HG03378 (cell line): Measurements from ENCODE around the gene GPR146.

Source experiments
- ATAC-seq: cut with Tn5 transposase; IDR thresholded peaks from one replicate; pipeline ENCODE4 v1.9.1; 2021; ENCODE audit warnings: mild to moderate bottlenecking, moderate library complexity; ENCODE audit not compliant: unreplicated experiment

GPR146 gene

DNA sequence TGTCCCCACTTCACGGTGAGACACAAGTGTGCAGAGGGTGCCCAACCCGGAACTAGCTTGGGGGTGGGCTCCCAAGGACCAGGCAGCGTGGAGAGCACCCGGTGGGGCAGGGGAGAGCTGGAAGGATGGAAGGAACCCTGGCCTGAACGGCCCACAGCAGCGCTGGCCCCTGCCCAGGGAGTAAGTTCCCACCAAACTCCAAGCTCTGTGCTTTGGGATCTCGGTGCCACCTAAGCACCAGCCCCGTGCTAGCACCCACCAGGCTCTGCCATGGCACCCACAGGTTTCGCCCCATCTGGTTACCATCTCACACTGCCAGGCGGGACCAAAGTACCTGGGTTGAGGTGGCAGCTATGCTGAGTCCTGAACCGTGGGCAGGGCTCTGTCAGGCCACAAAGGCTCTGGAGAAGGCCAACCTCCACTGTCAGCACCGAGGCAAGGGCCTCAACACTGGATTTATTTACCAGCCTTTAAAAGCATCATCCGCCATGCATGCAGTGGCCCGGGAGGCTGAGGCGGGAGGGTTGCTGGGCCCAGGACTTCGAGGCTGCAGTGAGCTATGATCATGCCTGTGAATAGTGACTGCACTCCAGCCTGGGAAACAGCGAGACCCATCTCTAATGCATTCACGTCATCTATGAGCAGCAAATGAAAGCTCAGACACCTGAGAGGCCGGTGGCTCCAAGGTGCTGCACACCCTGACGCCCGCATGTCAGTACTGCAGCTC, 59.6 kb downstream of the GPR146 start:
- ATAC-seq: no peak

DNA sequence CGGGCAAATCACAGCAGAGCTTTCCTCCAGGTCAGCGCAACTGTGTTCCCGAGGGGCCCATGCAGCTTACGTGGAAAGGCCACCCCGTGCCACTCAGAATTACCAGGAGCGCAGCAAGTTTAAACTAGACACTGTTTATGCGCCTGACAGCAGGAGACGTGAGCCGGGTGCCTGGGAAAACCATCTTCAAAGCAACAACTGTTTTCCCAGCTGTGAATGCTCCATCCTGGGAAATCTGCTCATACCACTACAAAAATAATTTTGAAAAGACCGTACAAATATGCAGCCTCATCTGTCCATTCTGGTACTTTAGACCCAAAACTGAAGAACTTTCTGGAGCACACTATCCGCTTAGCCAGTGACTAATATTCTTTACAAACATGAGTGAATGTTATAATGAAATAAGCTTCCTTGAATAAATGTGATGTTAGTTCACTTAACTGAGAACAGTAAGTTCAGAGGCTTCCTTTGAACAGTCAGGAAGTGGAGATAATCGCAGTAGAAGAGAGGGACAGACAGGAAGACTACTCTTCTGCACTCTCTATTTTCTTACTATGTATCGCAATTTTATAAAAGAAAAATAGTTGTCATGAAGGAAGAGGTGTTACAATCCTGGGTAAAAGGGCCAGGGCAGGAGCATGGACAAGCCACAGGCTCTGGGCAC, 60.3 kb downstream of the GPR146 start:
- no peak for ATAC-seq

DNA sequence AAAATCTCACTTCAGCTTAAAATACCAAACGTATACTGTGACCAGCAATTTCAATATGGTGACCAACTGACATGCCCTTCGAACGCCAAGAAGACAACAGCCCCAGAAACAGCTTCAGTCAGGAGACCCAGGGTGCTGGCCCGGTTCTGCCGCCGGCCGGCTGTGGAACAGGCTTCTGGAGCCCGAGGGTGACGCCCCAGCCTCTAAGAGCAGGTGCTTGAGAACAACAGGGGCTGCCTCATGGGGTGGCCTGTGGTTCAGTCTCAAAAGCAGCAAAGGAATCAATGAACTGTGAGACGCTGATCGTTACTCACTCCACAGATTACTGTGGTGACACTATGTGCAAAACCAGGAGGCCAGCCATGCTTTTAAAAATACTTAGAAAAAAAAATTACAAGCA, 60.8 kb downstream of the GPR146 start:
- peak; percentile 56 for ATAC-seq

DNA sequence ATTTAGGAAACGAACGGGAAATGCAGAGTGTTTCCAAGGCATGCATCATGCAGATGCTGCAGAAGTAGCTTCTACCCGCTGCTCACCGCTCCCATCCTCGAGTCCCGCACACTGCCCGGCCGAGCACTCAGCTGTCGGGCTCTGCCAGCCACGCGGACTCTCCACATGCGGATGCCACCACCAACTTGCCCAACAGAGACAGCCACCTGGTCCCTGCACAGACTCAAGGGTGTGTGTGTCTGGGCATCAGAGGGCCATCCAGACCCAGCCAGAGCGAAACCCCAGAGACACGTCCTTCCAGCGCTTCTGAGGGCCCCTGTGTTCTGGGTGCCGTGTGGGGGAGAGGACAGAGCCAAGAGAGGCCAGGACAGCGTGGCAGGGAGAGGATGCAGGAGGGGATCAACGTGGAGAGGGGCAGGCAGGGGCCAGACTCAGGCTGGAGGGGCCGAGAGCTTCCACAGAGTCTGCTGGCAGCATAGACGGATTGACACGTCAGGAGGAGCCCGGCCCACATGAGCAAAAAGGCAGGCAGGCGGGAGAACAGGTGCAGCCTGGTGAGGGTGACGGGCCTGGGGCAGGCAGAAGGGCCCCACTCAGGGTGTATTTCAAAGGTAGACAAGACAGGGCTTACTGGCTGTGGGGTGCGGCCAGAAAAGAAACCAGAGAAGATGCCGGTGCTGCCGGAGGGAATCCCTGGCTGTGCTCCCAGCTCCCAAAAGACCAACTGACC, 61.9 kb downstream of the GPR146 start:
- no peak for ATAC-seq

DNA sequence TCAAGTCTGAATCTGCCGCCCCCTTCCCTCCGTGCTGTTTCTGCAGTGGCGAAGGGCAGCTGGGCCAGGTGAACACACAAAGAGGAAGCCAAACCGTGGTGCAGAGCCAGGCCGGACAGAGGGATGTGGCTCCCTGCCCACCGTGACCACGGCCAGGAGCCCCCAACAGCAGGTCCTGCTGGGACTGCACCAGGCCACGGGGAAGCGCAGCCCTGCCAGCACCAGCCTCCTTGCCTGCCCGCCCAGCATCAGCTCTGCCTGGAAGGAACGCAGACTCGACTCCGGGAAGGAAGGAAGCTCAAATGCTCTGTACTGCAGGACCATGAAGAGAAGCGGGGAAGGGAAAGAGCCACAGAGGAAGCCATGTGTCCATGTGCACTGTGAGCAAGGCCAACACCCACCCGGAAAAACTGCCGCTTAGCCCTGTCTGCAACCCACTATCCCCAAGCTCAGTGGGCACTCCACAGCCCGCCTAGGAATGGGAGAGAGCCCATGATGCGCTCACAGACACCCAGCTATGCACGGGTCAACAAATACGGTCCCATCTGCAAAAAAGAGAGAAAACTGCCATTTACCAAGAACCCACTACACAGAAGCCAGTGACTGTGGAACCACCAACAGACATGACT, 62.6 kb downstream of the GPR146 start:
- no peak for ATAC-seq

DNA sequence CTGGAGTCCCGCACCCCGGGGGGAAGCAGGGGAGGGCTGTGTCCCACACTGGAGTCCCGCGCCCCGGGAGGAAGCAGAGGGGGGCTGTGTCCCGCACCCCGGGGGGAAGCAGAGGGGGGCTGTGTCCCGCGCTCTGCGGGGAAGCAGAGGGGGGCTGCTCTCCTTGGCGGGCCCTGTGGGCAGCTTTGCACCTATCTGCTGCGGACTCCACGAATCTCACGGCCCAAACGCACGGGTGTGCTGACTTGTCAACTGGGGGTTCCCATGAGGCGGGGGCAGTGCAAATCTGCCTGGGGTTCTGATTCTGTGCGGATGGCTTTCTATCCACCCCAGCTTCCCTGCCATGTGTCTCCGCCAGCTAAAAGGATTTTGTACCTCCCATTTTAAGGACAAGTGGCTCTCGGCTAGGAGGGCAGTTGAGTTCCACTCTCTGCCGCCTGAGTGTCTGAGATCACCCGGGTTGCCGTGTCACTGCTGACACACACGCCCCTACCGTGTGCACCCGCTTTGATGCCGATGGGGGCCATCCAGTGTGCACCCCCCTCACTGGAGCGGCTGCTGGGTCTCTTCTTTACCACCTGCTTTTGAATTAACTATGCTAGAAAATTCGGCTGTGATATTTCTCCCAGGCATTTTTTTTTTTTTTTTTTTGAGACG, 64.0 kb downstream of the GPR146 start:
- ATAC-seq: no peak
